GM19463 (cell line): Measurements from ENCODE around the gene MYO7B.

Experiments
- ATAC-seq: cut with Tn5 transposase; IDR thresholded peaks from one replicate; pipeline ENCODE4 v1.9.1; 2021; ENCODE audit warnings: mild to moderate bottlenecking, moderate library complexity; ENCODE audit not compliant: unreplicated experiment

The MYO7B gene

DNA sequence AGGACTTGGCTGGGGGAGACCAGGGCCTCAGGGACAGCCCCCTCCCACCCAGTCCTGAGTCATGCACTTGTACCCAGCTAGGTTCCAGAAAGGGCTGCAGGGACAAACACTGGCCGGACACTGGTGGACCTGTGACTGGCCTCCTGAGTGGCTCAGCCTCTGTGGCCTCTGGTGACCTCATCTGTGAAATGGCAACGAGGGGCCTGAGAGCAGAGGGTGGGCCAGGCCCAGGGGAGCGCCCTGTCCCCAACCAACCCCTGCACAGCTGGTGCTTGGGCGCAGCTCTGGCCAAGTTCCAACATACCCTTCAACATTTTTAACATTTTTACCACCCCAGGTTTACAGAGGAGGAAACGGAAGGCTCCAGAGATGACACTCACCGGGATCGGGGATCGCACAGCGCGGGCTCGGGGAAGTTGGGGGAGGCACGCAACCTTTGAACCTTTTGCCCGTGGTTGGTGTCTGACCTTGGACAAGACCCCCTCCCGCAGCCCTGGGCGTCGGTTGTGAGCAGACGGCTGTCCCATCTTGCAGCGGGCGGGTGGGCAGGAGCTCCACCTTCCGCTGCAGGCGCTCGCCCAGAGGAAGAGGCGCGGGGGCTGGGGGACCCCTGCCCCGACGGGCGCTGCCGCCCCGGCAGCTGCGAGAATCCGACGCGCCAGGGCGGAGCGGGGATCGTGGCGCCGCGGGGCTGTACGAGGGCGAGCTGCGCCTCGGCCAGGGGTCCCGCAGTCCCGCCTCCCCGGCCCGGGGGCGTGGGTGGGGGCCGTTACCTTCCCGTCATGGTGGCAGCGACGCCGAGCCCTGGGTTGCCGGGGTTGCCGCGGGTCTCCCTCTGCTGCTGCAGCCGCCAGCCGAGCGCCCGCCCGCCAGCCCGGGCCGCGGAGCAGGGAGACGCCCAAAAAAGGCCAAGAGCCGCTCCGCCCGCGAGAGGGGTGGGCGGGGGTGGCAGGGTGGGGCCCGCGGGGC is 139.0 kb downstream of the MYO7B start:
- ATAC-seq, result no peak

DNA sequence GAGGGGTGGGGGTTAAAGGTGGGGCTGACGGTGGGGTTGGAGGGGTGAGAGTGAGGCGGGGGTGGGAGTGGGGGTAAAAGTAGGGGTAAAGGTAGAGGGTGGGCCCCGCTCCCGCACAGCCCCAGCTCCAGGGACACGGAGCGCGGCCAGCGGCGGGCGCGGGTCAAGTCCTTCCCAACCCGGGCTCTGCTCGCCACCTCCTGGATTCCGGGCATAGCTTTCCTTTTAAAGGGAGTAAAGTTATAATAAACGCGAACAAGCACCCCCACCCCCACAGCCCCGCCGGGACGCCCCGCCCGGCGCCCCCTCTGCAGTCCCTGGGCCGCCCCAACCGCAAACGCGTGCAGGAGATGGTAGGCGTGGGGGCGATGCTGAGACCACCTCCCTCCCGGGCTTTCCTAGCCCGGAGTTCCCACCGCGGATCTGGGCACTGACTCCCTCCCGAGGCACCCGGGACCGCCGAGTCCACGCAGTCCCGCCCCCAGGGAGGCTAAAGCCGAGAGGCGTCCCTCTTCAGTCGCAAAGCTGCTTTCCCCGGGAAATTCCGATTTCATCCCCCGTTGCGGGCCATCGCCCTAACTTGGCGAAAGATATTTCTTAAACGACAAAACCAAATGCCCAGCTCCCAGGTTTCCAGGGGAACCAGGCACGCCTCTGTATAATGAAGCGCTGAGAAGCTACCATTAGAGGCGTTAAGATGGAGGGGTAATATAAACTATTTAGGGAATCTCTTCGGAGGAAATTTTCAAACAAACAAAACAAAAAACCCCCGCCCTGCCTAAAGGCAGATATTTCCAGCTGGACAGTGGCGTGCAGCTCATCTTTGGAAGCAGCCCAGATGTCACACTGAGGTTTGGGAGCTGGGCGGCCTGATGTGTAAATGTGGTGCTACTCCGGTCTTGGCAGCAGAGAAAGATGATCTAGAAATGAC is 140.1 kb downstream of the MYO7B start, which contains the start of gene LIMS2:
TSS of gene LIMS2 (minus strand) at position 200 of the 931 bp plus-strand sequence. CDS start 506 bp downstream, outside the sequence.
- ATAC-seq, result no peak

DNA sequence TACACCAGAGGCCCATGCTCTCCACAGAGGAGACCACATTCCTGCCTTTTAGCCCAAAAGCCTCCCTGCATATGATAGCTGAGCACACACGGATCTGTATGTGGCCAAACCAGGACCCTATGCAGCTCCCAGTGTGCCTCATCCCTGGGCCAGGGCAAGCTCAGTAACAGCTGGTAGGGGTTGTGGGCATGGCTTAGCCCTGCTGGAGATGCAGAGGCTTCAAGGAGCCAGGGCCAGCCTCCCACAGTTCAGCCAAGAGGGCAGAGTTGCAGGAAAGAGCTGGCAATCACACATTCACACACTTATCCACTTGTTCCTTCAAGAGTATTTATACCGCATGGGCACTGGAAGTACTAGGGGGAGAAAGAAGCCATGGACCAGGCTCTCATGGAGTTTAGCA is 141.4 kb downstream of the MYO7B start:
- no peak for ATAC-seq

DNA sequence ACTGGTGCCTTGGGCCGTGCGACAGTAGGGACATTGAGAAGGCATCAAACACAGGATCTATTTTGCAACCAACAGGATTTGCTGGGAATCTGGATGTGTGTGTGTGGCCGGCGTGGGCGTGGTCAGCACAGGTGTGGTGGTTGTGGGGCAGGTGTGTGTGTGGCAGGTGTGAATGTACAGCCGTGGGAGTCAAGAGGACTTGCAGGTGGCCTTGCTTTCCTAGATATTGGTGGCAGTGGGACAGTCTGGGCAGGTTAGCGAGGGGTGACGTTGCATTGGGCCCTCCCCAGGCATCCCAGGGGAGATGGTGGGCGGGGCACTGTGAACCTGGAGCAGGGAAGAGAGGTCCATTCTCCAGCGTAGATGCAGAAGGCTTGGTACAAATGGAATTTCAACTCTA is 143.0 kb downstream of the MYO7B start:
- no peak for ATAC-seq

DNA sequence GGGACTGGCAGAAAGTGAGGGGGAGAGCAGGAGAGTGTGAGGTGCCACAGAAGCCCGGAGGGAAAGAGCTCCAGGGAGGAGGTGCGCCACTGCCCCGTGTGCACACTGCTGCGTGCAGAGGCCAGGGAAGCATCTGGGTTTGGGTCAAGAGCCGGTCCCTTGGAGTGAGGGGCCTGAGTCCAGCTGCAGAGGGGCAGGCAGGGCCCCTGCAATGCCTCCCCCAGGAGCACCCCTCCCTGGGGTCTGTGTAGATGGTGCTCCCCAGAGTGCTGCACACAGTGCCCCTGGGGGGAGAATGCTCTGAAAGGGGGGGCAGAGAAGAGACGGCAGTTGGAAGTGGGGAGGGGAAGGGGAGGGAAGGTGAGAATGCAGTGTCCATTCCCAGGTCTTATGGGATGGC is 143.5 kb downstream of the MYO7B start:
- ATAC-seq, result no peak

DNA sequence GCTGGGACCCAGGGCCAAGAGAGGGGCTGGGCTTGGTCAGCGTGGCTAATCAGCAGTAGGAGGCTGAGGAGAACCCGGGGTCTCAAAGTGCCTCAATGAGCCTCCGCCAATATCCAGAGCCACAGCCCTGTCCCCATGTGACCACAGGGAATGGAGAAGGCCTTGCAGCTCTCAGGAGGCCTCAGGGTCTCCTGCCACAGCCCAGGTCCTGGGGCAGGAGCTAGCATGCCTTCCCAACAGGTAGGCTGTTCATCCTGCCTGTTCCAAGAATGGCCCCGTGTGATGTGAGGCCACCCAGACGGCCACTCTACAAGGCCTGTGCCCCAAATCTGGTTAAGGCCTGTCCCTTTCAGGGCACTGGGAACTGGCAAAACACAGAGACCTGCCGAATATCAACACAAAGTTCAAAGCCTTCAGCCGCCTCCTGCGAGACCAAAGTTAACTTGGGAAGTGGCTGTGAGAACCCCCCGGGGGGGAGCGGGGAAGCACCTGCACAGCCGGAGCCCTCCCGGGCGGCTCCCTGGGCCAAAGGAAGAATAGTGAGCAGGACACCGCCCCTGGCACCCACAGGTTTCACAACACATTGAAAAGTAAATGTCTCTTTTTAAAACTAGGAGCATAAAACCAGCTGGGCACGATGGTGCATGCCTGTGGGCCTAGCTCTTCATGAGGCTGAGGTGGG is 144.3 kb downstream of the MYO7B start:
- ATAC-seq, result no peak

DNA sequence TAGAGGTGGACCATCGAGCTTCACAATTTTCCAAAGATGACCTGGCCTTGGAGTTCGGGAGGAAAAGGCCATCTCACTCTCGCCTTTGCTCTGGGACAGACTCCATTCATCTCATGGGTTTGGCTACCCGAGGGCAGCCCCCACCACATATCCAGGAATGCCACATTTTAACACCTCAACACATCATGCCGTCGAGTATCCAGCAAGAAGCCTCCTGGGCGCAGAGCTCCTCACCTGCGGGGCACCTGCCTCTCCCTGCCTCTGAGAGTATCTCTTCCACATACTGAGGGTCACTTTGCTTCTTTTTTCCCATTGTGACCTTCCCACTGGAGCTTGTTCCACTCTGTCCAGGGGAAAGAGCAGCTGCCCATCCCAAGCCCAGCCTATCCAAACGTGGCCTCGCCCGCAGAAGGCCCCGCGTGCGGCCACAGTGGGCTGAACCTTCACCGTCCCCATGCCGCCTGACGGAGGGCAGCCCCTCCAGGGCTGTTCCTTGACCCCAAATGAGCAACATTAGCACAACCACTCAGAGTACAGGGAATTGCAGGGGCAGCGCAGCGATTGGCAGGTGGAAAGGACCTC is 145.3 kb downstream of the MYO7B start:
- no peak for ATAC-seq

DNA sequence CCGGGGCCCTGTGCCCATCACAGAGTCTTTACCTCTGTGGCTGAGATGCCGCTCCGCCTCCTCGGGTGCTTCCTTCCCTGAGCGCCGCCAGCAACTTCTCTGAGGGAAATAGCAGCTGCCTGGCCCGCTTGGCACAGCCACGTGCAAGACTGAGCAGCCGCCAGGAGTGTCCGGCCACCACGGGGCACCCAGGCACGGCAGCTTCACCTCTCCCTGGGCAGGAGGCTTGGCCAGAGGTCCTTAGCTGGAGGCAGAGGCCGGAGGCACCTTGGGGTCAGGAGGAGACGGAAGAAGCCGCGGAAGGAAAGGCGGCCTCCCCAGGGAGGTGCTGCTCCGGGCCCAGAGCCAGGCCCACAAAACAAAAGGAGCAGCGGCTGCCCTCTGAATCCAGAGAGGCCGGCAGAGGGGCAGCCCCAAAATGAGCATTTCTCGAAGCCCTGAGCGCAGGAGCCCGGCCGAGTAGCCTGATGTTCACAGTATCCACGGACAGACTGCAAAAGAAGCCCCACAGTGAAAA is 145.9 kb downstream of the MYO7B start:
- ATAC-seq, result no peak

DNA sequence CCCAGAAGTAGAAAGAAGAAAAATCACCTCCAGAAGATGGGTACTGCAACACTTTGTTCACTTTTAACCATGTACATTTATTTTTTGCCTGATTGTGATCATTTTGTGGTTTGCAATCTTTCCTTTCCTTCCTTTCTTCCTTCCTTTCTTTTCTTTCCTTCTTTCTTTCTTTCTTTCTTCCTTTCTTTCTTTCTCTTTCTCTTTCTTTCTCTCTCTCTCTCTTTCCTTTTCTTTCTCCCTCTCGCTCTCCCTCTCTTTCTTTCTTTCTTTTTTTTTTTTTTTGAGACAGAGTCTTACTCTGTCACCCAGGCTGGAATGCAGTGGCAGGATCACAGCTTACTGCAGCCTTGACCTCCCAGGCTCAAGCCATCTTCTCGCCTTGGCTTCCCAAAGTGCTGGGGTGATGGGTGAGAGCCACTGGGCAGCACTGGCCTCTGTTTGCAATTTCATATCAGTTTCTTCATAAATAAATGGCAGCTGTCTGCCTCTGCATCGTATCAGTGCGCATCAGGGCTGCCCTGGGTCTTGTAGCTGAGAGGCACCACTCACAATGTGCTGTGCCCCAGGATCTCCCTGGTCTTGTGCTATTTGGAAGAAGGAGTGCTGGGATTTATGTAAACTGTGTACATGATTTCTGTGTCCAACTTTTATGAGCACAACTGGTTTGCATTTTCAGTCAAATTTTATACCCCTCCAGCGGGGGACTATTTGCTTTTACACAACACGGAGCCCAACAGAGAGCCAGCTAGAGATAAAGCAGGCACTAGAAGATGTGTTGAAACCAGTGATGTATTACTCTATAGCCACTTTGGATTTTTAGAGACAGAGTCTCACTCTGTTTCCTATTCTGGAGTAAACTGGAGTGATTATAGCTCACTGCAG is 146.7 kb downstream of the MYO7B start:
- ATAC-seq, result no peak

DNA sequence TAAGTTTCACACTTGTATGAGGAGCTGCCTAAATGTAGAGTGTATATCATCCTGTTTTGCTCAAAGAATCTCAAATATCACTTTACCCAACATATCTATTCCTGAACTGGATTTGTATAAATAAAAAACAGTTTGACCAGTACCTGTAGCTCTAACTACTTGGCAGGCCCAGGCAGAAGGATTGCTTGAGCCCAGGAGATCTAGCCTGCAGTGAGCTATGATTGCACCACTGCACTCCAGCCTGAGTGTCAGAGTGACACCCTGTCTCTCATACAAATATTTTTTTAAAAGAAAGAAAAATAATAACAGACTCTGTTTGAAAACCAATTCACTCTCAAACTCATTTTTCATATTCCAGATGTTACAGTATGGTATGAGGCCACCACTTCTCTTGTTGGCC is 147.6 kb downstream of the MYO7B start:
- ATAC-seq, result no peak

DNA sequence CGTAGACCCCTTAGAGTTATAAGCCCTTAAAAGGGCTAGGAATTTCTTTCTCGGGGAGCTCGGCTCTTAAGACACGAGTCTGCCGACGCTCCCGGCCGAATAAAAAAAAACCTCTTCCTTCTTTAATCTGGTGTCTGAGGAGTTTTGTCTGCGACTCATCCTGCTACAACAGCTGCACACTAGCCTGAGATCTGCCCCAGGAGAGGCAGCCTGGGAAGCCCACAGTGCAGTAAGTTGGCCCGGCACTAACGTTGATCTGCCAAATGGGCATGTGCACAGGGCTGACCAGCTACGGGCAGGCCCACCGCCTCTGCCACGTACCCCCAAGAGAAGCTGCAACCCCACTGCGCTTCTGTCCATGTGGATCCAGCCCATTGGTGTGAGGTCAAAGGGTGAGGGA is 148.3 kb downstream of the MYO7B start:
- ATAC-seq, result no peak

DNA sequence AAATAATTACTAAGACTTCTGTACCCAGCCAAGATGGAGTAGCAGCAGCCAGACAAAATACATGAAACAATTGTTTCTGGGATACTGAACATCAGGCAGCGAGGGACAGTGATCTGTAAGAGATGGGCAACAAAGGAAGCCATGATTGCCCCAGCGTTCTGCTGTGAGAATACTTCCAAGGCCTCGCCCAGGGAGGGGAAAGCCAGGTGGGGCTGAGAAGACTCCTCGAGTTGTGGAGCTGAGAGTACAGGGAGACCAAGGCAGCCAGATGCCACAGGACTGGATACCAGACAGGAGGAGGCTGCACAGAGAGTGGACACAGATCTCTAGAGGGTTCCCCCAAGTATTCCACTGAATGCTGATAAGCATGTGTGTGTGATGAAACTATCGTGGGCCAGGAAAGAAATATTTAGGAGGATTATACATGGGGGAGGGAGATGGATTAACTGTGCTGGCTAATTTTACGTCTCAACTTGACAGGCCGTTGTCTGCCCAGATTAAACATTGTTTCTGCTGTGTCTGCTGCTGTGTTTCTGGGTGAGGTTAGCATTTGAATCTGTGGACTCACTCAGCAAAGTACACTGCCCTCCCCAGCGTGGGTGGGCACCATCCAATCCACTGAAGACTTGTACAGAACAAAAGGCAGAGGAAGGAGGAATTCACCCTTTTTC is 150.1 kb downstream of the MYO7B start:
- ATAC-seq, result no peak
